Calu3 (cell line): ENCODE measurements around the gene FXYD6. TPM values are rescaled to one million over a fixed set of nuclear protein-coding genes. Genes with fewer than 3 reads are reported as not detected.

Experiments
- BruUV-seq: library from RNA; stranded (reverse); fragments of 400-500 nt; replicated peaks from 2 replicates; lab custom pipeline; 2021; lab: Mats Ljungman, UMichigan
- CTCF ChIA-PET: fragments of 300-600 bp; sonication (Branson Sonifier 250); formaldehyde crosslinking; loops from one replicate; lab custom pipeline; 2022; ENCODE audit warnings: antibody characterized with exemption; lab: Charles Lee
- DNase-seq: peaks from one replicate; pipeline ENCODE4 v3.0.0; 2022
- H3K27ac Mint-ChIP-seq: one replicate; pipeline ENCODE4 v1.8.0; 2022; ENCODE audit warnings: mixed read lengths; ENCODE audit not compliant: unreplicated experiment
- H3K27me3 Mint-ChIP-seq: one replicate; pipeline ENCODE4 v1.8.0; 2022; ENCODE audit warnings: mixed read lengths; ENCODE audit not compliant: unreplicated experiment
- H3K36me3 Mint-ChIP-seq: one replicate; pipeline ENCODE4 v1.8.0; 2022; ENCODE audit warnings: mild to moderate bottlenecking, moderate library complexity, mixed read lengths; ENCODE audit not compliant: insufficient read depth, unreplicated experiment
- H3K4me1 Mint-ChIP-seq: one replicate; pipeline ENCODE4 v1.8.0; 2022; ENCODE audit warnings: mild to moderate bottlenecking, low read depth, mixed read lengths; ENCODE audit not compliant: unreplicated experiment
- H3K4me3 Mint-ChIP-seq: one replicate; pipeline ENCODE4 v1.8.0; 2022; ENCODE audit warnings: mild to moderate bottlenecking, low read depth, moderate library complexity, mixed read lengths; ENCODE audit not compliant: unreplicated experiment
- H3K9me3 Mint-ChIP-seq: one replicate; pipeline ENCODE4 v1.8.0; 2022; ENCODE audit warnings: low read depth, mixed read lengths; ENCODE audit not compliant: unreplicated experiment
- intact Hi-C: fragments of 100-400 bp; cut with micrococcal nuclease; formaldehyde crosslinking; loops from one replicate; pipeline ENCODE4 v1.10.0; 2022; ENCODE audit not compliant: unreplicated experiment
- total RNA-seq: library from RNA; stranded (reverse); gene quantifications from 2 replicates; pipeline ENCODE4 v1.2.3, GENCODE V29; 2022
- TF ChIP-seq, protein P1 (sequence below): fragments of 200-600 bp; IDR thresholded peaks from one replicate; pipeline ENCODE4 v1.8.0; 2022; ENCODE audit warnings: antibody characterized with exemption; ENCODE audit not compliant: unreplicated experiment

Gene FXYD6
- total RNA-seq, 1 experiment from 2014 or later, result 0.61 TPM

DNA sequence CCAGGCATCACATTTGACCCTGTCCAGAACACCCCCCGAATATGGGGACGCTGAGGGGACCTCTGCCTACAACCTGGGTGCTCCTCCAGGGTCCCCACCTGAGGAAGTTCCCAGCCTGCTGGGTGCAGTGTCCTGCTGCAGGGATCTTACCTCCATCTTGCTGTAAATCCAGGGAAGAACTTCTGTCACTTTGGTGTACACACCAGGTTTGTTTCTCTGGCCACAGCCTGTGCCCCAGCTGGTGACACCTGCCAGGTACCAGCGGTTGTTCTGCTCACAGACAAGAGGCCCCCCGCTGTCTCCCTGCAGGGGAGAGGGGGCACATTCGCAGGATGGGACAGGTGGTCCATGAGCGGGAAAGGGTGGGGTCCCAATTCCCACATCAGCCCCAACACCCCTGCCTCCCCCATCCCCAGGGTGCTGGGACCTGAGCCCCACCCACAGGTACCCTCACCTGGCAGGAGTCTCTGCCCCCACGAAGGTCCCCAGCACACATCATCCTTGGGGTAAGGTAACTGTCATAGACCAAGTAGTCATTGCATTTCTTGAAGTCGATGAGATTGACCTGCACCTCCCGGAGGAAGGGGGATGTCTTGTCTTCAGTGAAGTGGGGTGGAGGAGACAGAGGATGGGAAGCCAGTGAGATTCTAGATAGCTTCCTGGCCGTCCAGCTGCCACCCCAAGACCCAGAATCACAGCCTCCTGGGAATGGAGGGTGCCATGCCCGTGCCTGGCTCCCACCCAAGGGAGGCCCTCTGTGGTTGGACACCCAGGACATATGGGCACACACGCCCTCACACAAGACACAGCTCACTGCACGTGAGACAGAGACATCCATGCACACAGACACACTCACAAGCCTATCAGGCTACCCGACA is 27.3 kb upstream of the FXYD6 start:
- Mint-ChIP-seq H3K27me3 (peaks cover 16% of the 10 kb centered on the region), H3K9me3 (no peaks in the 10 kb centered on the region), H3K27ac (no peak overlapping the region), H3K4me3 (no peak overlapping the region), H3K36me3 (peaks cover 6% of the 10 kb centered on the region), H3K4me1 (peaks cover 8% of the 10 kb centered on the region)
- intact Hi-C loops, result no loop called here
- DNase-seq, result no peak
- CTCF ChIA-PET, result interaction anchor here (1.0 to 1.5 kb wide), 3 partner anchors 43 to 85 kb away, joined by 3 to 10 read pairs (median 6); no protein-coding TSS in a partner anchor
- no TSS peak for BruUV-seq
- TF ChIP-seq, protein P1, sequence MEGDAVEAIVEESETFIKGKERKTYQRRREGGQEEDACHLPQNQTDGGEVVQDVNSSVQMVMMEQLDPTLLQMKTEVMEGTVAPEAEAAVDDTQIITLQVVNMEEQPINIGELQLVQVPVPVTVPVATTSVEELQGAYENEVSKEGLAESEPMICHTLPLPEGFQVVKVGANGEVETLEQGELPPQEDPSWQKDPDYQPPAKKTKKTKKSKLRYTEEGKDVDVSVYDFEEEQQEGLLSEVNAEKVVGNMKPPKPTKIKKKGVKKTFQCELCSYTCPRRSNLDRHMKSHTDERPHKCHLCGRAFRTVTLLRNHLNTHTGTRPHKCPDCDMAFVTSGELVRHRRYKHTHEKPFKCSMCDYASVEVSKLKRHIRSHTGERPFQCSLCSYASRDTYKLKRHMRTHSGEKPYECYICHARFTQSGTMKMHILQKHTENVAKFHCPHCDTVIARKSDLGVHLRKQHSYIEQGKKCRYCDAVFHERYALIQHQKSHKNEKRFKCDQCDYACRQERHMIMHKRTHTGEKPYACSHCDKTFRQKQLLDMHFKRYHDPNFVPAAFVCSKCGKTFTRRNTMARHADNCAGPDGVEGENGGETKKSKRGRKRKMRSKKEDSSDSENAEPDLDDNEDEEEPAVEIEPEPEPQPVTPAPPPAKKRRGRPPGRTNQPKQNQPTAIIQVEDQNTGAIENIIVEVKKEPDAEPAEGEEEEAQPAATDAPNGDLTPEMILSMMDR, result no peak

DNA sequence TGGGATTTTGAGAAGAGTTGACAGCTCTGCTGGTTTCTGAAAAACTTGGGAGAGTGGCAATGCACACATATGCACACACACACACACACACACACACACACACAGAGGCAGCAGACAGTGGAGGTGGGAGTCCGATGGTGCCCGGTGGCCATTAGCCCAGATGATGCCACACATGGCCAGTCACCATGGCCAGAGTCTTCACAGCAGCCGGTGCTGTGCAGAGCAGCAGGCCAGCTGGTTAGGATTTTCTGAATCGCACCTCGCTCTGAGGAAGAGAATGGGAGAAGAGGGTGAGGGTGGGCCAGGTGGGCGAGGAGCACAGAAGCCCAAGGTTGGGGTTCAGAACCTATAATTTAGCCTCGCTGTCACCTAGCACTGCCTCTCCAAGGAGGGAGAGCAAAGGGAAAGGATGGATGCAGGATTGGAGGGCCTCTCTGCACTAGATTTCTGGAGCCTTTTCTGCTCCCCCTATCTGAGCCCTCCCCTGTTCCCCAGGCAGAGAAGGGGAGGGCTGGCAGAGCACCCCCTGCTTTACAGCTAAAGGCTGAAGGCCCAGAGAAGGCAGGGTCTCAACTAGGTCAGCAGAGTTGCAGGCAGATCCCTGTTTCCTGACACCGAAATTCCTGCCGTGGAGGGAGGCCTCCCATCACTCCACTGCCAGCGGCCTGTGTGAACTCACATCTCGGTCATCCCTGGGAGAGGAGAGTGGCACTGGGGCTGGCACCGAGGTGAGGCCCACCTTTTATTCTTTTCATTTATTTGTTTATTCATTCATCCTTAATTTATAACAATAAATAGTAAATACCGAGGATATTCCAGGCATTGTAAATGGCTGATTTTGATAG is 25.8 kb upstream of the FXYD6 start:
- CTCF ChIA-PET, result no interaction called here
- intact Hi-C loops, result no loop called here
- Mint-ChIP-seq H3K27ac (no peak overlapping the region), H3K4me1 (no peaks in the 10 kb centered on the region), H3K36me3 (peaks cover under 1% of the 10 kb centered on the region), H3K27me3 (peaks cover 27% of the 10 kb centered on the region), H3K4me3 (no peak overlapping the region), H3K9me3 (no peaks in the 10 kb centered on the region)
- no TSS peak for BruUV-seq
- TF ChIP-seq, protein P1, result no peak
- no peak for DNase-seq

DNA sequence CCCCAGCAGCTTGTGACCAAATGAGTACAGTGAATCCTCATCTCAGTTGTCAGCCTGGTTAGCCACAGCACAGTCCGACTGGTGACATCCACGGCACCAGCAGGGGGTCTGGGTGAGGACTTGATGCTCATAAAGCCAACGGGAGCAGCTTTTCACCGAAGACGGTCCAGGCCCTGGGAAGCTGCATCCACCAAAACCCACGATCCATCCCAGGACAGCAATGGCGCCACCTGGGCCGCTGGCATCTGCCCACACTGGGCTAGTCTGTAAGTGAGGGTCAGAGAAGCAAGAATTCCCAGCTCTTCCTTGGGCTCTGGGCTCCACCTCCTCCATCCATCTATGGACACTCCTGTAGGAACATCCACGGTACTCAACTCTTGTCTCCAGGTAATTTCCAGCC is 25.1 kb upstream of the FXYD6 start:
- TF ChIP-seq, protein P1, result no peak
- no peak overlapping the region for H3K4me3 Mint-ChIP-seq
- H3K27ac Mint-ChIP-seq, result no peak overlapping the region
- CTCF ChIA-PET, result no interaction called here
- H3K4me1 Mint-ChIP-seq, result no peaks in the 10 kb centered on the region
- peaks cover 34% of the 10 kb centered on the region for H3K27me3 Mint-ChIP-seq
- BruUV-seq, result no TSS peak
- no peaks in the 10 kb centered on the region for H3K9me3 Mint-ChIP-seq
- DNase-seq, result no peak
- no peaks in the 10 kb centered on the region for H3K36me3 Mint-ChIP-seq
- intact Hi-C loops, result no loop called here

DNA sequence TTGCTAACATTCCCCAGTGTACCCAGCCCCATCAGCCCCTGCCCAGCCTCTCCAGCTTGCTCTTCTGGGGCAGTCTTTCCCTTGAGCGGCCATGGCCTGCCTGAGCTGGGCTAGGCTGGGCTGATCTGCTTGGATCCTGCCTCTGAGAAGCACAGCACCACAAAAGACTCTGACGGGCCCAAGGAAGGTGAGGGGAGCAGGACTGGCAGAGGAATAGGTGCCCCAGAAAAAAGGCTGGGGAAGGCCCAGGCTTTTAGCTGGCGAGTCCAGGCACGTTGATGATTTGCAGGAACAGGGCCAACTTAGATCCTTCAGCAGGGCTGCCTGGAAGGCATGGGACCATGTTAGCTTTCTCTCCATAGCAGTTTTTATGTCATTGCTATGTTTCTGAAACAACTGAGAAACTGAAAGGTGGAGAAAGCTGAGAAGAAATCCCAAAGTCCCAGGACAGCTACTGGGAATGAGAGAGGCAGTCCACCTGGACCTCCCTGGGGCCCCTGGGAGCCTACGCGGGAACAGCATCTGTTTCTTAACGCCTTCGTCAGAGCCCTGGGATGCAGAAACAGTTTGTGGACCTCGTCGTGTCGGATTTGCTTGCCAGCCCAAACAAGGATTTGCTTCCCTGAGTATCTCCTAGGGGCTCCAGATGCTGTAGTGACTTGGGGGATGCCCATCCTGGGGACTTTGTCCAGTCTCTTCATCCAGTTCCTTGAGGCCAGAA is 24.4 kb upstream of the FXYD6 start:
- no peaks in the 10 kb centered on the region for H3K36me3 Mint-ChIP-seq
- H3K9me3 Mint-ChIP-seq, result no peaks in the 10 kb centered on the region
- H3K27me3 Mint-ChIP-seq, result peaks cover 41% of the 10 kb centered on the region
- intact Hi-C loops, result no loop called here
- no peak overlapping the region for H3K4me3 Mint-ChIP-seq
- no TSS peak for BruUV-seq
- DNase-seq, result no peak
- no peak overlapping the region for H3K27ac Mint-ChIP-seq
- TF ChIP-seq, protein P1, result no peak
- H3K4me1 Mint-ChIP-seq, result no peaks in the 10 kb centered on the region
- CTCF ChIA-PET, result no interaction called here
